GM21825 (cell line): ENCODE measurements around the gene NFYB.
"Not testable (repeated sequence)": the region's sequence is repeated elsewhere in the genome, so short reads cannot be mapped to it uniquely, and the experiment has no call there.

Experiments used
- ATAC-seq: cut with Tn5 transposase; IDR thresholded peaks from one replicate; pipeline ENCODE4 v1.9.1; 2021; ENCODE audit warnings: mild to moderate bottlenecking, moderate library complexity; ENCODE audit not compliant: unreplicated experiment

Gene NFYB

GRCh38 chr12:104121001-104121400 is 17.0 kb downstream of the NFYB start:
- no peak for ATAC-seq

GRCh38 chr12:104115587-104115975 is 22.4 kb downstream of the NFYB start:
- no peak for ATAC-seq

DNA sequence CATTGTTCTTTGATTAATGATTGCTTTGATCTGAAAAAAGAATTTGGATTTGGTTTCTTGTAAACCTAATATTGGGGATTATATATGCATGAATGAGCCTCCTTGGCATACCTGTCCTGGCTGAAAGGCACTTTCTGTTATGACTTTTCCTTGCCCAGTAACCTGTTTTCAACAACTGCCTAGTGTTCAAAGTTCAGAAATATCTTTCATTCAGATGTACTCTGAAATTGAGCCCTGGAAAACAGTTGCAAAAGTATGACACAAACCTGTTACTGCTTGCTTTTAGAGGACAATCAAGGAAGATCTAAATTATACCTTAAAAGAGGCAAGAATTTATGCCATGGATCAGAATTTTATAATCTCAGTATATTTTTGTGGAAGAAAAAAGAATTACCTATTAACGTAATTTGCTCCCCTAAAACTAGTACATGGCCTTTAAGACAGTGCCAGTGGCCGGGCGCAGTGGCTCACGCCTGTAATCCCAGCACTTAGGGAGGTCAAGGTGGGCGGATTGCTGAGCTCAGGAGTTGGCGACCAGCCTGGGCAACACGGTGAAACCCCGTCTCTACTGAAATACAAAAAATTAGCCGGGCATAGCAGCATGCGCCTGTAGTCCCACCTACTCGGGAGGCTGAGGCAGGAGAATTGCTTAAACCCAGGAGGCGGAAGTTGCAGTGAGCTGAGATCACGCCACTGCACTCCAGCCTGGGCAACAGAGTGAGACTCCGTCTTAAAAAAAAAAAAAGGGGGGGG is 23.0 kb downstream of the NFYB start:
- ATAC-seq, result not testable (repeated sequence)

DNA sequence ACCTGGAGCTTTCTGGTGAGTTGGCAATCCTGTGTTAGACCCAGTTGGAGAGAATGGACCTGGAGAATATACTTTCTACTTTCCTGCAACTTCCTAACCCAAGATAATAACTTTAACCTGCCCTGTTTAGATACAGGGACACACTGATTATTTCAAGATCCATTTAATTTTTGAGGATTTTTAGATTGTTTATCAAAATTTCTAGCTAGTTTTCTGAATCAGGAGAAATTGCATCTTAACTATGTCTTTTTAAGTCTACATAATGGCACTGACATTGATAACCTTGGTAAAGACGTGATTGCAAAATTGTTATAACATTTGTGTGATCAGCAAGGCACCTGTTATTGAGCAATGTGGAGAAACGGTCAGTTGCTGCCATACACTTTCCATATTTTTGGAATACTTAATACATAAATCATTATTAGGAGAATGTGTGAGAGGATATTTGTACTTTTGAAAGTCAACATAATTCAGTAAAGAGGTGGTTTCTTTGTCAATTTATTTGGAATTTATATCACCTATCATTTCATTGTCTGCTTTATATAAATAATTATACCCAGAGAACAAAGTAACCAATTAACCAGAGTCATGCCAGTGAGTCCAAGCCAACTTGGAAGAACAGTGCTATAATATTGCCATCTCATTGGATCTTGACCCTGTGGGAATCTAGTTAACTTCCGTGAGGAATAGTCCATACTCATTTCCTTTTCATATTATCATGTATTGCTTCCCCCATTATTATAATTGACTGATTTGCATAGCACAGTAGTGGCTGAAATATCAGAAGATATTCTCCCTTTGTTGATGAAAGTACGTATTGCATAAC is 28.4 kb downstream of the NFYB start:
- no peak for ATAC-seq

GRCh38 chr12:104108755-104109445 is 29.1 kb downstream of the NFYB start:
- ATAC-seq, result peak; percentile 78

- ATAC-seq, result no peak
Observed at GRCh38 chr12:104106965-104107364, 31.0 kb downstream of the NFYB start.

DNA sequence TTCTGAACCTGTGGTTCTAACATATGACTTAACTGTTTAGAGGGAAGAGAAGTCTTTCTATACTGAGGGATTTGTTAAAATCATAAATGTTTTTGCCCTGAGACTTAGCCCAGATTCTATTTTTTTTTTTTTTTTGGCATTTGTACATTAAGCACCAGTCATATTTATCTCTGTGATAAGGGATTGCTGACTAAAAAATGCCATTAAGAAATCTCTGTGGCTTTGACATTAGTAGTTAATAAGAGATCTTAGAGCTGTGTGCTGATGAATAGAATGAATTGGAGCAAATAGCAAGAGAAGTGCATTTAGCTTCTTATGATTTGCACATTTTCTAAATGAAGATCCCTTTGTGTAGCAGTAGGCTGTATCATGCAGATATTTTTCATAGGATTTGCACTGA is 32.5 kb downstream of the NFYB start:
- ATAC-seq, result no peak

DNA sequence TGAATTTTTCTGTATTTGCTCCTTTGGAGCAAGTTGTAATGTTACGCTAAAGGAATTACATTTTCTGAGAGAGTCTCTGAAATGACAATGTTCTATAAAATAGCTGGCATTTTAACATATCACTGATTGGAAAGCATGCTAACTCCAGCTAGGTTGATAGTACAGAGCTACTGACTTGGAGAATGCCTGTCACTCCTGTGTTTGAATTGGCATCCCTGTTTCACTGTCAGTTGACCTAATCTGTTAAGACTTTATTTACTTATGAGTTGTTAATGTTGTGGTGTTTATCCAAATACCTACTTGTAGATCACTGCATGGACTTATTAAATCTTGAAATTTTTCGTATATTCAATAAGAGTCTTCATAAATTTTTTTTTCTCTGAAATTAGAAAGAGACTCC is 40.1 kb downstream of the NFYB start:
- no peak for ATAC-seq

DNA sequence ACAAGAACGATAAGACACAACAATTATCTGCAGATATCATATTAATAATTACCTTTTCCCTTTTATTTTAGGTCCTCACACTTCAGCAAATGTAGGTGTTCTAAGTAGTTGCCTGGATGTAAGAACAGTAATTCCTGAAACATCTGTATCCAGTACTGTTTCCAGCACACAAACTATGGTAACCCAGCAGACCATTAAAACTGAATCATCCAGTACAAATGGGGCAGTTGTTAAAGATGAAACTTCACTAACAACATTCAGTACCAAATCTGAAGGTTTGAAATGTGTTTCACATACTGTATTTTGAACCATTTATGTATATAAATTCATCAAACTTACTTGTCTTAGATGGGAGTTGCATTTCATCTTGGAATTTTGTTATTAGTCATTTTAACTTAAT is 42.7 kb downstream of the NFYB start:
- ATAC-seq, result no peak

DNA sequence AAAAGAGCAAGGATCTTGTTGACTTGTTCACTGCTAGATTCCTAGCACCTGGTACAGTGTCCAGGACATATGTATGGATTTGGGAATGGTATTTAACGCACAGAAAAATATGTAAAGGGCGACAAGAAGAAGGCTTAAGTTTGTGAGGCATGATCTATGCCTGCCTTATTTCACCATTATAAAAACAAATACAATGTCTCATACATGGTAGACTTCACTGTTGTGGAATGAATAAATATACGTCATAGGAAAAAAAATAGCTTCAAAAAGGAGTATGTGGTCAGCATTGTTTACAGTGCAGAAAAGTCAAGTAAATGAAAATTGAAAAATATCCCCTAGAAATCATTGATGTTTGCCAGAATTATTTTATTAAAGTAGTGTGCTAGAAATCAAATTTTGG is 43.7 kb downstream of the NFYB start:
- ATAC-seq, result no peak

DNA sequence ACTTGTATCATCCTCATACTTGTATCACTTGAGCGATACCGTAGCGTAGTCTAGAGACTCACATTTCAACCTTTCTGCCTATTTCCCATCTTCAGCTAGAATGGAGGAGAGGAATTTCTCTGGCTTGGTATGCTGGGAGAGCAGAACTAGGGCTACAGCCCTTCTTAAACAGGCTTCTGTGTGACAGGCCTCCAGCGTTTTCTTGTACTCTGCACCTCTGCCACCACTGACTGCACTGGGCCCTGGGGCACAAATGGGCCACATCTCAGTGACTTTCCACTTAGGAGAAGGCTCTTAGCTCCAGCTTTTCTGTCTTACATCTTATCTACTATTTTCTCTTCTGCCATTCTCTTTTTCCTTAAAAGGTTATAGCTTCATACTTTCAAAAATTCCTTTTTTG is 46.9 kb downstream of the NFYB start:
- ATAC-seq, result no peak

DNA sequence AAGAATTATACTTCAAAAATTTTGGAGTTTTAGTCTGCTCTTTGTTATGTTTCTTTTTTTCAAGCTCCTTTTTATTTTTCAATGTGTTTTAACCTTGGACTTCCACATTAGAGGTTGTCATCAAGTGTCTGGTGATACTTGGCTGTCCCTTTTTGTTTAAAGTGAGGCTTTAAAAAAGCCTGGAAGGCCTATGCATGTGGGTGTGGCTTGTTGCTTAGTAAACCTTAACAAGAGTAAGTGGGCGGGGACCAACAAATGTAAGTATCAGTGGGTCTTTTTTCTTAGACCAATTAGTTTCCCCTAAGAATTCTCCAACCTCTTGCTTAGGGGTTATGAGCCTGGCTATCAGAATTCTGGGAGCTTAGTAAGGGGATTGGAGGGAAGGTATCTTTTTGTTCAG is 47.3 kb downstream of the NFYB start:
- ATAC-seq, result no peak

DNA sequence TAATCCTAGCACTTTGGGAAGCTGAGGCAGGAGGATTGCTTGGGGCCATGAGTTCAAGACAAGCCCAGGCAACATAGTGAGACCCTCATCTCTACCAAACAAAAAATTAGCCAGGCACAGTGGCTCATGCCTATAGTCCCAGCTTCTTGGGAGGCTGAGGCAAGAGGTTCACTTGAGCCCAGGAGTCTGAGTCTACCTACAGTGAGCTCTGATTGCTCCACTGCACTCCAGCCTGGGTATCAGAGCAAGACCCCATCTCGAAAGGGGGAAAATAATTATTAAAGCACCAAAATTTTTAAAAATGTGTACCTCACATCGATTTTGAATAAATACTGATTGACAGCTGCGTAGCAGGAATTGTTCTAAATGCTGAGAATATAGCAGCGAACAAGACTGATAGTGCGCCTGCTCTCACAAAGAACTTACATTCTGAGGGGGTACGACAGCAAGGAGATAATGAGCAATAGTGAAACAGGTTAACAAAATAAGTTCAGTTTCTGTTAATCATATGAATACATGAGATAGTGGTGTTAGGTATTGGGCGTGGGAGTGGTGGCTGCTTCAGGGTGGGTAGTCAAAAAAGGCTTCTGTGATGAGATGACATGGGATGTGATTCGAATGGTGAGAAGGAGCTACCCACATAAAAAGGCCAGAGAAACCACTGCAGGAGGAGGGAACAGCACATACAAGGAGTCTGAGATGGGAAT is 54.1 kb downstream of the NFYB start:
- ATAC-seq, result peak; percentile 71

DNA sequence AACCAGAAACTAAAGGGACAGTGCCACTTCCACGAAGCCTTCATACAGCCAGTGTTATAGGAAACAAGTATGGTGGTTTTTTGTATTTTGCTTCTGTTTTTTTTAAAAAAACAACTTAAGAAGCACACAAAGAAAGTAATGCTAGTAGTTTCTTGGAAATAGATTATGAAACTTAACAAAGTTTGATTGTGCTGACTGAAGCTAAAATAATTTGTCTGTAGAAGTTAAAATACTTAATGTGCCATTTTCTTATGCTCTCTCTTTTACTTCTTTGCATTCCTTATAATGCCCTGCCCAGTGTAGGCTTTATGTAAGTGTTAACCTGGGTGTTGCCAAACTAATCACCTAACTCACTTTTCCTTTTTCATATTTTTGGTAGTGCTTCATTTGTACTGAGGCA is 57.2 kb downstream of the NFYB start:
- ATAC-seq, result no peak

DNA sequence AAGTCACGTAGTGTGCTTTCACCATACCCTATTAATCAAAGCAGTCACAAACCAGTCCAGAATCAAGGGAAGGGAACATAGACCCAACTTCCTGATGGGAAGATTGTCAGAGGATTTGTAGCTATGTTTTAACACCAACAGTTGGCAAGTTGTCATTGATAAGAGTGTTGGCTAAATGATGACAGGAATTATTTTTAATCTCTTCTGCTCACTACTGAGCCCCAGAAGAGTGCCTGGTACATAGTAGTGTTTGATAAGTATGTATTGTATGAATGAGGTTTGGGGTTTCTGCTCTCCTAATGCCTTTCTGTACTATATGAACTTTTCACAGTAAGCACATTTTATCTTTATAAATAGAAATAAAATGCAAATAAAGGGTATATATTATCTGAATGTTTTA is 59.0 kb downstream of the NFYB start:
- no peak for ATAC-seq

GRCh38 chr12:104073699-104074098 is 64.3 kb downstream of the NFYB start:
- ATAC-seq, result no peak

- ATAC-seq, result no peak
Observed at GRCh38 chr12:104072099-104072498, 65.9 kb downstream of the NFYB start.
